WERI-Rb-1 (cell line): ENCODE results near the gene CRADD.
"Not testable (repeated sequence)": the region's sequence is repeated elsewhere in the genome, so short reads cannot be mapped to it uniquely, and the experiment has no call there.

ENCODE experiments used
- DNase-seq: peaks from one replicate; pipeline ENCODE4 v3.0.0-alpha.2; 2020
- H3K27ac ChIP-seq: fragments of 250-450 bp; sonication (Bioruptor Pico); 2 replicates; pipeline ENCODE4 v1.5.1; 2020; ENCODE audit warnings: mild to moderate bottlenecking, moderate library complexity
- H3K27me3 ChIP-seq: fragments of 250-450 bp; sonication (Bioruptor Pico); 2 replicates; pipeline ENCODE4 v1.5.1; 2021; ENCODE audit warnings: mild to moderate bottlenecking, low read depth, moderate library complexity; ENCODE audit not compliant: insufficient read depth, severe bottlenecking
- H3K36me3 ChIP-seq: fragments of 250-450 bp; sonication (Bioruptor Pico); 2 replicates; pipeline ENCODE4 v1.5.1; 2020; ENCODE audit warnings: mild to moderate bottlenecking, moderate library complexity
- H3K4me3 ChIP-seq: 2 replicates; pipeline ENCODE4 v1.5.1; 2011; ENCODE audit warnings: low read depth, mild to moderate bottlenecking, control low read depth, low read length
- H3K9me3 ChIP-seq: fragments of 250-450 bp; sonication (Bioruptor Pico); 2 replicates; pipeline ENCODE4 v1.5.1; 2021; ENCODE audit warnings: mild to moderate bottlenecking, moderate library complexity; ENCODE audit not compliant: severe bottlenecking
- CTCF ChIP-seq: IDR thresholded peaks from 2 replicates; pipeline ENCODE4 v1.5.1; 2011; ENCODE audit warnings: low read depth, mild to moderate bottlenecking, control low read depth, inconsistent platforms, low read length

The CRADD gene

GRCh38 chr12:93708952-93709351 is 31.8 kb downstream of the CRADD start:
- H3K4me3 ChIP-seq, result no peak overlapping the region
- H3K36me3 ChIP-seq, result no peaks in the 10 kb centered on the region
- H3K9me3 ChIP-seq, result peaks cover 6% of the 10 kb centered on the region
- no peaks in the 10 kb centered on the region for H3K27me3 ChIP-seq
- no peak for DNase-seq
- no peak for TF ChIP-seq CTCF
- no peak overlapping the region for H3K27ac ChIP-seq

- DNase-seq, result no peak
- H3K36me3 ChIP-seq, result no peaks in the 10 kb centered on the region
- H3K27me3 ChIP-seq, result no peaks in the 10 kb centered on the region
- no peak overlapping the region for H3K4me3 ChIP-seq
- no peak overlapping the region for H3K27ac ChIP-seq
- H3K9me3 ChIP-seq, result peaks cover 6% of the 10 kb centered on the region
- TF ChIP-seq CTCF, result no peak
Measured at GRCh38 chr12:93709386-93709785, 32.2 kb downstream of the CRADD start.

- Histone ChIP-seq H3K4me3 (no peak overlapping the region), H3K36me3 (no peaks in the 10 kb centered on the region), H3K9me3 (peaks cover 6% of the 10 kb centered on the region), H3K27ac (no peak overlapping the region), H3K27me3 (no peaks in the 10 kb centered on the region)
- DNase-seq, result no peak
- TF ChIP-seq CTCF, result no peak
Measured at GRCh38 chr12:93710574-93710926, 33.4 kb downstream of the CRADD start.

GRCh38 chr12:93711502-93711901 is 34.3 kb downstream of the CRADD start:
- H3K4me3 ChIP-seq, H3K36me3 ChIP-seq, H3K27ac ChIP-seq, H3K9me3 ChIP-seq, H3K27me3 ChIP-seq, DNase-seq: not testable (repeated sequence)

GRCh38 chr12:93712200-93712599 is 35.0 kb downstream of the CRADD start:
- no peak for TF ChIP-seq CTCF
- no peak for DNase-seq
- Histone ChIP-seq H3K4me3 (no peak overlapping the region), H3K36me3 (no peaks in the 10 kb centered on the region), H3K27ac (no peak overlapping the region), H3K27me3 (no peaks in the 10 kb centered on the region), H3K9me3 (peaks cover 6% of the 10 kb centered on the region)

- no peak for DNase-seq
- no peak for TF ChIP-seq CTCF
- no peak overlapping the region for H3K4me3 ChIP-seq
- H3K27me3 ChIP-seq, result no peaks in the 10 kb centered on the region
- no peaks in the 10 kb centered on the region for H3K36me3 ChIP-seq
- no peak overlapping the region for H3K27ac ChIP-seq
- peaks cover 6% of the 10 kb centered on the region for H3K9me3 ChIP-seq
Measured at GRCh38 chr12:93713060-93713459, 35.9 kb downstream of the CRADD start.

GRCh38 chr12:93713800-93714199 is 36.6 kb downstream of the CRADD start:
- Histone ChIP-seq H3K9me3 (peaks cover 6% of the 10 kb centered on the region), H3K36me3 (no peaks in the 10 kb centered on the region), H3K4me3 (no peak overlapping the region), H3K27ac (no peak overlapping the region), H3K27me3 (no peaks in the 10 kb centered on the region)
- no peak for DNase-seq
- no peak for TF ChIP-seq CTCF
